ENCODE results near the gene SAP30BP.

SAP30BP gene

DNA sequence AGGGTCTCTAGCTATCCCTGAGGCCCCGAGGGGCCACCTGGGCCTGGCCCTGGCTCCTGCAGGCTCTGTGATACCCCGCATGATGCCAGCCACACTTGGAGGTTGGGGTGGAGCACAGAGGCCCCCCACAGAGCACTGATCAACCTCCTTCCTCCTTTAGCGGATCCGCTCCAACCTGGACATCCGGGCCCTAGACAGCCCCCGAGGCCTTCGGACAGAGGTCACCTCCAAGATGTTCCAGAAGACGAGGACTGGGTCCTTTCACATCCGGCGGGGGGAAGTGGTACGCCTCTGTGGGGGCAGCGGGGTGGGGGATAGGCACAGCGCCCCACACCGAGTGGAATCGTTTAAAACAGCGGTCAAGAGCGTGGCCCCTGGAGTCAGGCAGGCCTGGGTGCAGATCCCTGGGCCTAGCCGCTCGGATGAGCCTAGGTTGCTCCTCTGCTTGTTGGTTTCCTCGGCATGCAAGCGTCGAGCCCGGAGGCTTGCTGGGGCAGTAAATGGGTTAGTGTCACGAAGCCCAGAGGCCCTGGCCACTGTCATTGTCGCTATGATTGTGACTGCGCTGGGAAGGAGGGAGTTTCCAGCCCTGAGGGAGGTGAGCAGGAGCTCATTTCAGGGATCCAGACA lies 64.1 kb downstream of the SAP30BP start:
- TF ChIP-seq CTCF (conservative IDR thresholded peaks at IDR 0.05; ENCODE audit: low read length) = no peak
- no peak overlapping the region for H3K4me3 ChIP-seq (ENCODE audit: low read length)
- no peak for DNase-seq (ENCODE audit: low read depth)

- DNase-seq (ENCODE audit: low read depth) = no peak
- TF ChIP-seq CTCF (conservative IDR thresholded peaks at IDR 0.05; ENCODE audit: low read length) = no peak
- H3K4me3 ChIP-seq (ENCODE audit: low read length) = no peak overlapping the region
Observed at GRCh38 chr17:75731716-75732498, 64.8 kb downstream of the SAP30BP start.

- TF ChIP-seq CTCF (conservative IDR thresholded peaks at IDR 0.05; ENCODE audit: low read length) = no peak
- DNase-seq (ENCODE audit: low read depth) = no peak
Observed at GRCh38 chr17:75733471-75733870, 66.3 kb downstream of the SAP30BP start.

GRCh38 chr17:75734674-75735294 lies 67.6 kb downstream of the SAP30BP start:
- no peak for DNase-seq (ENCODE audit: low read depth)
- no peak for TF ChIP-seq CTCF (conservative IDR thresholded peaks at IDR 0.05; ENCODE audit: low read length)
- no peak overlapping the region for H3K4me3 ChIP-seq (ENCODE audit: low read length)

More at GRCh38 chr17:75733471-75733870, 66.3 kb downstream of the SAP30BP start:
- H3K4me3 ChIP-seq (ENCODE audit: low read length) = no peak overlapping the region

- TF ChIP-seq CTCF (conservative IDR thresholded peaks at IDR 0.05; ENCODE audit: low read length) = no peak
- no peak for DNase-seq (ENCODE audit: low read depth)
- no peak overlapping the region for H3K4me3 ChIP-seq (ENCODE audit: low read length)
Observed at GRCh38 chr17:75736173-75736835, 69.2 kb downstream of the SAP30BP start.

DNA sequence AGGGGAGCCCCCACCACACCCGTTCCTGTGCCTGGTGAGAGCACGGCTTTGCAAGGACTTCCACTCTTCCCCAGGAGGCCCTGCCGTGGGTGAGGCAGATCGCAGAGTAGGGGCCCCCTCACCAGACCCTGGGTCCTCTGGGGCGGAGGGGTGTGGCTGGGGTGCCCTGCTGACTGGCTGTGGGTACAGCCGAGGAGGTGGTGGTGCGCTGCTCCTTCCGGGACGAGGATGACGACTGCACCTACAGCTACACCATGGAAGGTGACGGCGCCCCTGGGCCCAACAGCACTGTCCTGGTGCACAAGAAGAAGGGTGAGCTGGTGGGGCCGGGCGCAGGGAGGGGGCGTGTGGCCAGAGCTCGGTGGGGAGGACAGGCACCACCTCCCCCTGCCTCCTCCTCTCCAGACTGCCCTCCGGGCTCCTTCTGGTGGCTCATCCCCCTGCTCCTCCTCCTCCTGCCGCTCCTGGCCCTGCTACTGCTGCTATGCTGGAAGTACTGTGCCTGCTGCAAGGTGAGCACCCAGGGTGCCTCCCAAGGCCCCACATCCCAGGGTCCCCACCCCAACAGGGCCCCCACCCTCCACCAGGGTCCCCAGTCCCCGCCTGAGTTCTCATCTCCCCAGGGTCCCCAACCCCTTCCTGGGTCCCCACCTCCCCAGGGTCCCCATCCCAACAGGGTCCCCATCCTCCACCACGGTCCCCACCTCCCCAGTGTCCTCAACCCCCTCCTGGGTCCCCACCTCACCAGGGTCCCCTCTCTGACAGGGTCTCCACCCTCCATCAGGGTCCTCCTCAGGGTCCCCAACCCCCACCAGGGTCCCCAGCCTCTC lies 70.2 kb downstream of the SAP30BP start:
- no peak overlapping the region for H3K4me3 ChIP-seq (ENCODE audit: low read length)
- no peak for DNase-seq (ENCODE audit: low read depth)
- no peak for TF ChIP-seq CTCF (conservative IDR thresholded peaks at IDR 0.05; ENCODE audit: low read length)

Measured in AG10803 (cell line).